Measurements from ENCODE around the gene BANF2. TPM values are rescaled to one million over a fixed set of nuclear protein-coding genes. Genes with fewer than 3 reads are reported as not detected.

BANF2 gene
- polyA plus RNA-seq, 3 donors = not detected

DNA sequence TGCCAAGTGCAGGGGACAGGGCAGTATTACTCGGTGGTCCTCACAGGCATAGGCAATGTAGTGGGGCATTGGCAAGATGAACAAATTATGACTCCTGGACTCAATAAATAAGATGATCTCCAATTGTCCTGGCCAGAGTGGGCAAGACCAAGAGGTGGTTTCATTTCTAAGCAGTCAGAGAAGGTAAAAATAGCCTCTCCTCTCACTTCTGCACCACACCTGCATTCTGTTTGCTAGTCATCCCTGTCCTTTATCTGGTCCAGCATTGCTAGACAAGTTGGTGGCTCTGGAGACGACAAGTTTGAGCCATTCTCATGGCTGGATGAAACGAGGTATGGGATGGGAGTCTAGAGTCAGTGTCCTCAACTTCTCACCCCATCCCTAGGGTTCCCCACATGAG is 83.0 kb downstream of the BANF2 start:
- Histone ChIP-seq H2AFZ (ENCODE audit: insufficient read depth, low read depth, low read length, poor library complexity, severe bottlenecking) (no peak overlapping the region), H3K4me2 (replicated peaks; ENCODE audit: extremely low read depth, low read length, poor library complexity, severe bottlenecking) (no peak overlapping the region), H3K4me3 (replicated peaks in 1 of 3; ENCODE audit: low read depth in 2 of 3, low read length in 3 of 3) (no peak overlapping the region), H3K9me3 (replicated peaks in 1 of 2; ENCODE audit: control insufficient read depth in 1 of 2, insufficient read depth in 1 of 2, low read length in 2 of 2) (peaks cover 0 to 3% of the 10 kb centered on the region in 2 donors), H3K27me3 (ENCODE audit: control insufficient read depth in 2 of 2, insufficient read depth in 2 of 2, low read length in 2 of 2) (no peaks in the 10 kb centered on the region), H3K79me2 (ENCODE audit: insufficient read depth, low read length) (no peaks in the 10 kb centered on the region), H3K36me3 (replicated peaks in 1 of 2; ENCODE audit: control insufficient read depth in 1 of 2, insufficient read depth in 2 of 2, low read length in 2 of 2) (no peaks in the 10 kb centered on the region), H4K20me1 (ENCODE audit: insufficient read depth, low read length) (no peaks in the 10 kb centered on the region), H3K9ac (ENCODE audit: insufficient read depth, low read length, poor library complexity, severe bottlenecking) (no peak overlapping the region), H3K4me1 (ENCODE audit: control insufficient read depth in 1 of 2, insufficient read depth in 2 of 2, low read length in 2 of 2) (no peaks in the 10 kb centered on the region), H3K27ac (ENCODE audit: low read depth in 1 of 2, low read length in 2 of 2) (no peak overlapping the region)
- Mint-ChIP-seq H3K9me3 (peaks cover 0 to 12% (median 6%) of the 10 kb centered on the region in 7 donors), H3K27me3 (ENCODE audit: low read depth in 3 of 3) (no peaks in the 10 kb centered on the region), H3K4me3 (no peak overlapping the region), H3K36me3 (no peaks in the 10 kb centered on the region), H3K4me1 (peaks cover 18% of the 10 kb centered on the region), H3K27ac (no peak overlapping the region)
- intact Hi-C loops (cut with micrococcal nuclease) = no loop called here
- TF ChIP-seq, protein P1, sequence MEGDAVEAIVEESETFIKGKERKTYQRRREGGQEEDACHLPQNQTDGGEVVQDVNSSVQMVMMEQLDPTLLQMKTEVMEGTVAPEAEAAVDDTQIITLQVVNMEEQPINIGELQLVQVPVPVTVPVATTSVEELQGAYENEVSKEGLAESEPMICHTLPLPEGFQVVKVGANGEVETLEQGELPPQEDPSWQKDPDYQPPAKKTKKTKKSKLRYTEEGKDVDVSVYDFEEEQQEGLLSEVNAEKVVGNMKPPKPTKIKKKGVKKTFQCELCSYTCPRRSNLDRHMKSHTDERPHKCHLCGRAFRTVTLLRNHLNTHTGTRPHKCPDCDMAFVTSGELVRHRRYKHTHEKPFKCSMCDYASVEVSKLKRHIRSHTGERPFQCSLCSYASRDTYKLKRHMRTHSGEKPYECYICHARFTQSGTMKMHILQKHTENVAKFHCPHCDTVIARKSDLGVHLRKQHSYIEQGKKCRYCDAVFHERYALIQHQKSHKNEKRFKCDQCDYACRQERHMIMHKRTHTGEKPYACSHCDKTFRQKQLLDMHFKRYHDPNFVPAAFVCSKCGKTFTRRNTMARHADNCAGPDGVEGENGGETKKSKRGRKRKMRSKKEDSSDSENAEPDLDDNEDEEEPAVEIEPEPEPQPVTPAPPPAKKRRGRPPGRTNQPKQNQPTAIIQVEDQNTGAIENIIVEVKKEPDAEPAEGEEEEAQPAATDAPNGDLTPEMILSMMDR (IDR thresholded peaks at IDR 0.05) = no peak
- DNase-seq = no peak
- 40% methylated on average over 1 of the region's 3 CpGs for WGBS (ENCODE audit: insufficient coverage)

DNA sequence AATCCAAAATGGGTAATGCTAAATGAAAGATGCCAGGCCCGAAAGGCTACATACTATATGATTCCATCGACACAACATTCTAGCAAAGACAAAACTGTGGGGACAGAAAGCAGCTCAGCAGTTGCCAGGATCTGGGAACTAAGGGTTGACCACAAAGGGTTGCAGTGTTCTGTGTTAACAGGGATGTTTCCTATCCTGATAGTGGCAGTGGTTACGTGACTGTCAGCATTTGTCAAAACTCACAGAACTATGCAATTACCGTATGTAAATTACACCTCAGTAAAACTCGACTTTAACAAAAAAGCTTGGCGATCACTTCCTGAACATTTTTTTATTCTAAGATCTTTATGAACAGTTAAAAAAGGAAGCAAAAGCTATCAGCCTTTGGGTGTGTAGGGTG is 83.9 kb downstream of the BANF2 start:
- Histone ChIP-seq H4K20me1 (ENCODE audit: insufficient read depth, low read length) (no peaks in the 10 kb centered on the region), H3K9me3 (replicated peaks in 1 of 2; ENCODE audit: control insufficient read depth in 1 of 2, insufficient read depth in 1 of 2, low read length in 2 of 2) (peaks cover 0 to 3% of the 10 kb centered on the region in 2 donors), H3K4me2 (replicated peaks; ENCODE audit: extremely low read depth, low read length, poor library complexity, severe bottlenecking) (no peak overlapping the region), H3K36me3 (replicated peaks in 1 of 2; ENCODE audit: control insufficient read depth in 1 of 2, insufficient read depth in 2 of 2, low read length in 2 of 2) (no peaks in the 10 kb centered on the region), H3K27ac (ENCODE audit: low read depth in 1 of 2, low read length in 2 of 2) (no peak overlapping the region), H2AFZ (ENCODE audit: insufficient read depth, low read depth, low read length, poor library complexity, severe bottlenecking) (peak overlapping the region; percentile 9), H3K4me3 (replicated peaks in 1 of 3; ENCODE audit: low read depth in 2 of 3, low read length in 3 of 3) (no peak overlapping the region), H3K4me1 (ENCODE audit: control insufficient read depth in 1 of 2, insufficient read depth in 2 of 2, low read length in 2 of 2) (no peaks in the 10 kb centered on the region), H3K79me2 (ENCODE audit: insufficient read depth, low read length) (no peaks in the 10 kb centered on the region), H3K9ac (ENCODE audit: insufficient read depth, low read length, poor library complexity, severe bottlenecking) (no peak overlapping the region), H3K27me3 (ENCODE audit: control insufficient read depth in 2 of 2, insufficient read depth in 2 of 2, low read length in 2 of 2) (no peaks in the 10 kb centered on the region)
- no CpG with 5 or more reads among the region's 6 CpGs for WGBS (ENCODE audit: insufficient coverage)
- peaks cover 0 to 2% (median under 1%) of the 10 kb centered on the region in 3 donors for H3K27me3 Mint-ChIP-seq (ENCODE audit: low read depth in 3 of 3)
- H3K27ac Mint-ChIP-seq = no peak overlapping the region
- no peak for DNase-seq
- no peak overlapping the region for H3K4me3 Mint-ChIP-seq
- H3K36me3 Mint-ChIP-seq = no peaks in the 10 kb centered on the region
- H3K4me1 Mint-ChIP-seq = peaks cover 18% of the 10 kb centered on the region
- H3K9me3 Mint-ChIP-seq = peaks cover 0 to 12% (median 3%) of the 10 kb centered on the region in 7 donors
- TF ChIP-seq, protein P1 (IDR thresholded peaks at IDR 0.05) = no peak
- intact Hi-C loops (cut with micrococcal nuclease) = no loop called here
